Stomach smooth muscle (tissue), 2 donors: ENCODE measurements around the gene TXK.

Source experiments
- H3K27ac ChIP-seq: one replicate; pipeline ENCODE4 v1.7.0; 2013; ENCODE audit warnings: mild to moderate bottlenecking, low read length, inconsistent platforms
- H3K27me3 ChIP-seq, 2 donors: one replicate each; pipeline ENCODE4 v1.7.0; 2013; ENCODE audit warnings: low read length in 2 of 2; ENCODE audit not compliant: insufficient read depth in 2 of 2, control insufficient read depth in 1 of 2
- H3K36me3 ChIP-seq, 2 donors: one replicate each; pipeline ENCODE4 v1.7.0; 2013; ENCODE audit warnings: low read length in 2 of 2; ENCODE audit not compliant: control insufficient read depth in 2 of 2, insufficient read depth in 2 of 2
- H3K4me1 ChIP-seq: one replicate; pipeline ENCODE4 v1.7.0; 2013; ENCODE audit warnings: low read length; ENCODE audit not compliant: control insufficient read depth, insufficient read depth
- H3K4me3 ChIP-seq, 2 donors: one replicate each; pipeline ENCODE4 v1.7.0; 2013; ENCODE audit warnings: low read length in 2 of 2
- H3K9ac ChIP-seq, 2 donors: one replicate each; pipeline ENCODE4 v1.7.0; 2013; ENCODE audit warnings: low read length in 2 of 2, mild to moderate bottlenecking in 1 of 2
- H3K9me3 ChIP-seq, 2 donors: one replicate each; pipeline ENCODE4 v1.7.0; 2013; ENCODE audit warnings: low read length in 2 of 2; ENCODE audit not compliant: control insufficient read depth in 2 of 2
- donor health status: healthy.
- donor health status: Pancreatic carcinoma.

TXK gene

GRCh38 chr4:48024522-48024921 lies 109.5 kb downstream of the TXK start:
- Histone ChIP-seq H3K4me3 (no peak overlapping the region), H3K27me3 (peaks cover 0 to 3% of the 10 kb centered on the region in 2 donors), H3K36me3 (no peaks in the 10 kb centered on the region), H3K27ac (no peak overlapping the region), H3K9ac (no peak overlapping the region), H3K4me1 (no peaks in the 10 kb centered on the region), H3K9me3 (no peaks in the 10 kb centered on the region)

DNA sequence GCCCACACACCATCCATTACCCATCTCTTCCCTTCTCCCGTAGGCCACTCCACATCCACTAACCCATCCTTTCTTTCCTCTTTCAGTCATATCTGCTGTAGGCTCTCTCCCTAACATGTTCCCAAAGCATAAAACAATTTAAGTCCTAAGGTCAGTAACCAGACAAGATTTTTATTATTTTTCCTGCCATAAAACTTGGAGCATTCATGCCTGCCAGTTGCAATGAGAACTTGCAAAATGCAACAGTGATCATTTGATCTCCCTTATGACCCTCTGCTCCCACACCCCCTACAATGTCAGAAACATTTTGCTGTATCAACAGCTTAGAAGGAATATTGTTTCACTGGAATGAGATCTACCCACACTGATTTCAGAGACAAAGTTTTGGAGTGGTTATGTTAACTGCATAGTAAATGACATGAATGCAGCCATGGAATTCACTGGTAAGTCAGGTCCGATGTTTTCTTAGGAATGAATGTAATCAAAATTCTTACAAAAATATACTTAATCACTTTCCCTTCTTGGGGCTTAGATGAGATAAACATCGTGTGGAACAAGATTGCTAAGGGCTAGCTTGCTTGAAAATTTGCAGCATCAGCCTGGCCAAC lies 111.8 kb downstream of the TXK start:
- no peaks in the 10 kb centered on the region for H3K9me3 ChIP-seq
- no peaks in the 10 kb centered on the region for H3K4me1 ChIP-seq
- no peaks in the 10 kb centered on the region for H3K36me3 ChIP-seq
- no peak overlapping the region for H3K27ac ChIP-seq
- H3K27me3 ChIP-seq: peaks cover 3 to 10% of the 10 kb centered on the region in 2 donors
- no peak overlapping the region for H3K9ac ChIP-seq
- no peak overlapping the region for H3K4me3 ChIP-seq

GRCh38 chr4:48021100-48021499 lies 113.0 kb downstream of the TXK start:
- H3K9ac ChIP-seq: no peak overlapping the region
- H3K27ac ChIP-seq: no peak overlapping the region
- no peaks in the 10 kb centered on the region for H3K36me3 ChIP-seq
- H3K27me3 ChIP-seq: peaks cover 7 to 17% of the 10 kb centered on the region in 2 donors
- no peak overlapping the region for H3K4me3 ChIP-seq
- H3K4me1 ChIP-seq: peaks cover 8% of the 10 kb centered on the region
- H3K9me3 ChIP-seq: no peaks in the 10 kb centered on the region

DNA sequence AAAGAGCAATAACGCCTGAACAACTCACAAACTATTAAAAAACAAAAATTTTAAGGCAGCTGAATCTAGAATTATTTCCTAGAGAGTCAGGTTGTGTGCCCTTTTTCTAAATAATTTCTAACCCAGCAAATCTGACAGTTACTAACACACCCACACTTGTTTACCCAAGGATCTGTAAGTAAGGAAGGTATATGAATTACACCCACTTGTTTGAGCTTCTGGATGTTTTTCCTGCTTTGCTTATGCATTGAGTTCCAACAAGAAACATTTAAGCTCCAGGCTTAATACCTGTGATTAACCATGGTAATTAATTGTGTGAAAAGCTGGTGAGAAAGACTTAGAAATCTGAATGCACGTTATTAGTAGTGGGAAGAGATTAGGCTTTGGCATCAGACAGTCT lies 115.9 kb downstream of the TXK start:
- Histone ChIP-seq H3K4me3 (no peak overlapping the region), H3K36me3 (no peaks in the 10 kb centered on the region), H3K27ac (no peak overlapping the region), H3K4me1 (peaks cover 8% of the 10 kb centered on the region), H3K9me3 (no peaks in the 10 kb centered on the region), H3K9ac (no peak overlapping the region), H3K27me3 (peaks cover 9 to 17% of the 10 kb centered on the region in 2 donors)

GRCh38 chr4:48017108-48017571 lies 116.9 kb downstream of the TXK start:
- Histone ChIP-seq H3K9me3 (no peaks in the 10 kb centered on the region), H3K4me1 (peaks cover 8% of the 10 kb centered on the region), H3K4me3 (peak overlapping the region; percentile 75 to 83), H3K9ac (peak overlapping the region in 1 of 2 donors; percentile 7), H3K36me3 (no peaks in the 10 kb centered on the region), H3K27me3 (peaks cover 9 to 17% of the 10 kb centered on the region in 2 donors), H3K27ac (no peak overlapping the region)
